Body of pancreas (tissue), 4 donors: ENCODE data around the gene CAMTA1. TPM values are rescaled to one million over a fixed set of nuclear protein-coding genes. Genes with fewer than 3 reads are reported as not detected.

Source experiments
- ATAC-seq: fragments of 150-250 bp; one replicate; pipeline ENCODE4 v1.9.1; 2016
- DNase-seq, 4 donors: peaks; one replicate each; pipeline ENCODE4 v3.0.0-alpha.2; 2019
- H3K27ac ChIP-seq, 4 donors: fragments of 200-600 bp; sonication (generic); 1 replicate in 3 of 4; 2 replicates in 1 of 4; pipeline versions ENCODE4 v1.5.1 to v1.6.1; 2016 to 2019; ENCODE audit warnings: mild to moderate bottlenecking in 1 of 4, mixed read lengths in 1 of 4, moderate library complexity in 1 of 4
- H3K27me3 ChIP-seq, 2 donors: fragments of 200-600 bp; sonication (generic); one replicate each; pipeline ENCODE4 v1.6.0; 2016; ENCODE audit warnings: mild to moderate bottlenecking in 1 of 2
- H3K36me3 ChIP-seq, 2 donors: fragments of 200-600 bp; sonication (generic); replicated peaks in 1 of 2; 2 replicates each; pipeline ENCODE4 v1.5.1; 2016; ENCODE audit warnings: low read depth in 2 of 2; ENCODE audit not compliant: insufficient read depth in 1 of 2
- H3K4me1 ChIP-seq: fragments of 200-600 bp; sonication (generic); one replicate; pipeline ENCODE4 v1.6.0; 2016
- H3K4me3 ChIP-seq, 2 donors: fragments of 200-600 bp; sonication (generic); 1 replicate in 1 of 2; 2 replicates in 1 of 2; pipeline ENCODE4 v1.5.1; 2016 to 2019
- H3K9me3 ChIP-seq, 3 donors: fragments of 200-600 bp; sonication (generic); 1 replicate in 2 of 3; 2 replicates in 1 of 3; pipeline ENCODE4 v1.5.1; 2016
- CTCF ChIP-seq, 7 experiments: fragments of 450-650 bp in 4 of 7; fragments of 200-600 bp in 3 of 7; sonication (generic) in 3 of 7; IDR thresholded peaks; one replicate each; pipeline ENCODE4 v1.5.1; 2016 to 2019; ENCODE audit warnings: antibody characterized with exemption in 7 of 7
- POLR2A ChIP-seq, 3 donors: fragments of 450-650 bp; IDR thresholded peaks; one replicate each; pipeline ENCODE4 v1.6.1; 2016; ENCODE audit warnings: antibody characterized with exemption in 3 of 3, mild to moderate bottlenecking in 2 of 3
- WGBS, 2 donors: methylation state at CpG; one replicate each; pipeline ENCODE4 v1.1.5; 2017; 5-methylcytosine and 5-hydroxymethylcytosine counted together
- intact Hi-C: fragments of 100-400 bp; cut with DNase I; formaldehyde crosslinking; loops from one replicate; pipeline ENCODE4 v1.15.1; 2023
- total RNA-seq, 2 donors: library from RNA; depleted of rRNA; stranded (reverse); fragments of >200 nt; gene quantifications; one replicate each; pipeline ENCODE4 v1.1.0, GENCODE V29; 2016

CAMTA1 gene
- total RNA-seq, 2 donors from 2014 or later: 36.3 to 59.7 TPM

DNA sequence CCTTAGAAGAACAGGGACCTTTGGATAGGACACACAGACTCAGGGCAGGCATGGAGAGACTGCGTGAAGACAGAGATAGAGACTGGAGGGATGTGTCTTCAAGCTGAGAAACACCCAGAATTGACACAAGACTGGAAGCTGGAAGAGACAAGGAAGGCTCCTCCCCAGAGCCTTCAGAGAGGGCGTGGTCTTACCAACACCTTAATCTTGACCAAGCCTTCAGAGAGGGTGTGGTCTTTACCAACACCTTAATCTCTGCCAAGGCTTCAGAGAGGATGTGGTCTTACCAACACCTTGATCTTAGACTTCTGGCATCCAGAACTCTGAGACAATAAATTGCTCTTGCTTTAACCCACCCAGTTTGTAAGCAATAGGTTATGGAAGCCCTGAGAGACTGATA, 504.4 kb downstream of the CAMTA1 start:
- no peak overlapping the region for H3K27ac ChIP-seq
- ATAC-seq: no peak

DNA sequence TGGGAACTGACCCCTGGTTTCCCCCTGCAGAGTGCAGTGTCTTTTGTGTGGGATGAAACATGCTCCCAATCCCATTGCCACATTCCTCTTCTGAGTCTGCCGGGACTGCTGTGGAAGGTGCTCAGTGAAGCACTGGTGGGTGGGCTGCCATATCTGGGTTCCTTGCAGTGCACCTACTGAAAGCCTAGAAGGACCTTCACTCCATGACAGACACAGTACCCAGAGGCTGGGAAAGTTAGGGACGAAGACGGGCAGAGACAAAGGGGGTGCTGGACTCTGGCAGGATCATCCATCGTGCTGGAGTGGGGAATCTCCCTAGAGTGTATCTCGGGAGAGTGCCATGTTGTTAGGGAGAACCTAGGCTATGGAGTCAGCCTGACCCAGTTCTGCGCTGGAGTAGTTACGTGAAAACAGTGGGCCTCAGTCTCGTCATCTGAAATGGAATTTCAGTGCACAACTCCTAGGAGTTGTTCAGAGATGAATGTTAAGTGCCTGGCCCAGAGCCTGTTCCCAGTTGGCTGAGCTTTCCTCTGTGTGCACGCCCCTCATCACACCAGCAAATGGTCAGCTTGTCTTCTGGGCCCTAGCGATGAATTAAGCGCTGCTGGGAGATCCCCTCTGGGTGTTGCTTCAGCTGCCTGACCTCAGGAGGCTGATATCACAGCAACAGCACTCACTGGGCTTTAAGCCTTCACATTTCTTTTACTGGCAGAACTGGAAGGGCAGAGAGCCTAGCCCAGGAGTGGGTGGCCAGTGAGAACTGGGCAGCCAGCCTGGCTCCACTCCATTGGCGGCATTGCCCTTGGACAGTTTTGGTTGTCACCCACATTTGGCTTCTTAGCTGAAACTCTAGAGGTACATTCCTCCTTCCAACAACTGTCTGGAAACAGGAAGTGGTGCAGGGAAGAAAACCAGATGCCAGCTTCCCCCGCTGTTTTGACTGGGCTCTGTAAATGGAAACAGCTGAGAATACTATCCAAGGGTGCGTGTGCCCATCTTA, 506.0 kb downstream of the CAMTA1 start:
- intact Hi-C loops: no loop called here
- Histone ChIP-seq H3K4me3 (no peak overlapping the region), H3K27me3 (no peaks in the 10 kb centered on the region), H3K4me1 (no peaks in the 10 kb centered on the region), H3K9me3 (no peaks in the 10 kb centered on the region), H3K36me3 (no peaks in the 10 kb centered on the region), H3K27ac (no peak overlapping the region)
- ATAC-seq (peak; percentile 66), DNase-seq (peak in 2 of 4 donors; percentile 31 to 51)
- 66 to 72% methylated on average over 13 to 14 of the region's 14 CpGs for WGBS, 2 donors
- no peak for TF ChIP-seq CTCF (IDR thresholded peaks at IDR 0.05)
- no peak for TF ChIP-seq POLR2A (IDR thresholded peaks at IDR 0.05)

More for the DNA sequence above, 504.4 kb downstream of the CAMTA1 start:
- H3K27me3 ChIP-seq: no peaks in the 10 kb centered on the region
- intact Hi-C loops: no loop called here
- H3K9me3 ChIP-seq: no peaks in the 10 kb centered on the region
- DNase-seq: no peak
- H3K36me3 ChIP-seq: no peaks in the 10 kb centered on the region
- 73 to 77% methylated on average over 2 of the region's 2 CpGs for WGBS, 2 donors
- H3K4me3 ChIP-seq: no peak overlapping the region
- H3K4me1 ChIP-seq: no peaks in the 10 kb centered on the region
- TF ChIP-seq CTCF (IDR thresholded peaks at IDR 0.05) (no peak), POLR2A (IDR thresholded peaks at IDR 0.05) (no peak)

DNA sequence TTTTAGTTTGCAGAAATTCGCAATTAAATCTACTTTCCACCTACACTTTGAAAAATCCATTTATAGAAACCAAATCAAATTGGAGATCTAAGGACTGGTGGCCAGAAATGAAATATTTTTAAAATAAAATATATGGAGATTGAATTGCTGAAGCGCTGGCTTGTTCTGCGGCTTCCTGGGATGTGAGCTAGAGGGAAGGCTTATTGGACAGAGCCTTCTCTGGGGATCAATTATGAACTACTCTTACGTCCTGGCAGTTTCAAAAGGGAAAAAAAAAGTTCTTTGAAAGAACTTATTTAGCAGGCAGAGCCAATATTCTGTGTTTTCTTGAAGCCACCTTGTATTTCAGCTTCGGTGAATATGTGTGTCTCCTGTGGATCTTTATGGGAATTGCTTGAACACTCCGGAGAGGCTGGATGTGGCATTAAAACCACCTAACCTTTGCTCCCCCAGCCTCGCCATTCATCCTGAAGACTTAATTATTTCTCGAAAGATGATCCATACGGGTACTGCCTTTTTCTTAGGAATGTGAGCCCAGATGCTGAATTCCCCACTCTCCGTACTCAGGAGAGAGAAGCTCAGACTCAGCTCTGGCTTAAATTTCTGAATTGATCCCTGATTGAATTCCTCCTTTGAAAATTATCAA, 506.9 kb downstream of the CAMTA1 start:
- Histone ChIP-seq H3K9me3 (no peaks in the 10 kb centered on the region), H3K27me3 (no peaks in the 10 kb centered on the region), H3K4me3 (no peak overlapping the region), H3K27ac (no peak overlapping the region), H3K36me3 (no peaks in the 10 kb centered on the region), H3K4me1 (no peaks in the 10 kb centered on the region)
- TF ChIP-seq CTCF (IDR thresholded peaks at IDR 0.05) (no peak), POLR2A (IDR thresholded peaks at IDR 0.05) (no peak)
- no peak for ATAC-seq
- WGBS, 2 donors: 61 to 64% methylated on average over 10 of the region's 10 CpGs
- intact Hi-C loops: no loop called here
- no peak for DNase-seq

DNA sequence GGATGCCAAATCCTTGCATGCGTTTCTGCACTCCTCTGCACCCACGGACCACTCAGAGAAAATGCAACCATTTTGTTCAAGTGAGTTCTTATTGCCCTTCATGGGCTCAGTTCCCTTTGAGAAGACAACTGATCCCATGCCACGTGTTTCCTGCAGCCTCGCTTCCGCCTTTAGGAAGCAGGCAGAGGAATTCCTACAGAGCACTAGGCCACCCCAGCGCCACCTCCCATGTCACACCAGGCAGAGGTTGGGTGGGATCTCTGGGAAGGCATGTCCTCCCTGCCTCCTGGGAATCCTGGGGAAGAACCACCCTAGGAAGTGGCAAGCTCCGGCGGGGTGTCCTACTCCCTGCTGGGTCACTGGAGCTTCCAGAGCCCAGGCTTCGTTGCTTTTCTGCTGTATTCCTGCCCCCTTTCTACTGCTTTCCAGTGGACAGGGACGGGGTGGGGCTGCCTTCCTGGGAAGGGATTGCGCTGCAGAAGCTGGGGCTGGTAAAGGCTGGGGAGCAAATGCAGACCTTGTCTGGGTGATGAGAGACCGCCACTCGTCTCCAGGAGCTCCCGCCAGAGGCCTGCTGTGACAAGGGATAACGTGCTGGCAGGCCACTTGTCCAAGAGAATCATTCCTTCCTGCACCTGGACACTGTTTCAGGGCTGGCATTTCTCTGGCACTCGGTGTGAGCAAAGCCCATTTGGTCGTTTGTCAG, 507.6 kb downstream of the CAMTA1 start:
- intact Hi-C loops: no loop called here
- no peaks in the 10 kb centered on the region for H3K4me1 ChIP-seq
- 57 to 68% methylated on average over 12 to 17 of the region's 17 CpGs for WGBS, 2 donors

More for the DNA sequence above, 507.6 kb downstream of the CAMTA1 start:
- DNase-seq (no peak), ATAC-seq (no peak)
- no peaks in the 10 kb centered on the region for H3K27me3 ChIP-seq
- TF ChIP-seq CTCF (IDR thresholded peaks at IDR 0.05) (no peak), POLR2A (IDR thresholded peaks at IDR 0.05) (no peak)
- H3K27ac ChIP-seq: no peak overlapping the region
- H3K36me3 ChIP-seq: no peaks in the 10 kb centered on the region
- H3K9me3 ChIP-seq: no peaks in the 10 kb centered on the region
- no peak overlapping the region for H3K4me3 ChIP-seq
